ENCODE measurements around the gene KBTBD2.
"Not testable (repeated sequence)": the region's sequence is repeated elsewhere in the genome, so short reads cannot be mapped to it uniquely, and the experiment has no call there.

The KBTBD2 gene

GRCh38 chr7:32892521-32893206 lies 1.1 kb upstream of the KBTBD2 start:
- DNase-seq, result peak; percentile 27

GRCh38 chr7:32891800-32892520 lies 400 bp upstream of the KBTBD2 start:
- DNase-seq, result peak; percentile 92

GRCh38 chr7:32890793-32891042 lies 842 bp downstream of the KBTBD2 start:
- no peak for DNase-seq

GRCh38 chr7:32890010-32890792 lies 1.4 kb downstream of the KBTBD2 start:
- DNase-seq, result no peak

GRCh38 chr7:32888505-32888904 lies 3.1 kb downstream of the KBTBD2 start:
- no peak for DNase-seq

GRCh38 chr7:32887395-32887794 lies 4.2 kb downstream of the KBTBD2 start:
- DNase-seq, result no peak

- DNase-seq, result no peak
Measured at GRCh38 chr7:32881074-32881982, 10.2 kb downstream of the KBTBD2 start.

GRCh38 chr7:32879460-32879859 lies 12.1 kb downstream of the KBTBD2 start:
- DNase-seq, result no peak

- DNase-seq, result not testable (repeated sequence)
Measured at GRCh38 chr7:32878023-32878422, 13.5 kb downstream of the KBTBD2 start.

- DNase-seq, result no peak
Measured at GRCh38 chr7:32872421-32872820, 19.1 kb downstream of the KBTBD2 start.

- no peak for DNase-seq
Measured at GRCh38 chr7:32871624-32872371, 19.8 kb downstream of the KBTBD2 start.

- no peak for DNase-seq
Measured at GRCh38 chr7:32870298-32870697, 21.3 kb downstream of the KBTBD2 start.

GRCh38 chr7:32869716-32870115 lies 21.8 kb downstream of the KBTBD2 start:
- no peak for DNase-seq

- no peak for DNase-seq
Measured at GRCh38 chr7:32868116-32868515, 23.4 kb downstream of the KBTBD2 start.

GRCh38 chr7:32865448-32866030 lies 26.0 kb downstream of the KBTBD2 start:
- no peak for DNase-seq

GRCh38 chr7:32863872-32864271 lies 27.7 kb downstream of the KBTBD2 start:
- not testable (repeated sequence) for DNase-seq

- DNase-seq, result no peak
Measured at GRCh38 chr7:32860090-32860489, 31.5 kb downstream of the KBTBD2 start.

- no peak for DNase-seq
Measured at GRCh38 chr7:32858648-32859047, 32.9 kb downstream of the KBTBD2 start.

- DNase-seq, result not testable (repeated sequence)
Measured at GRCh38 chr7:32857063-32857462, 34.5 kb downstream of the KBTBD2 start.

- not testable (repeated sequence) for DNase-seq
Measured at GRCh38 chr7:32855837-32856775, 35.5 kb downstream of the KBTBD2 start.

- DNase-seq, result not testable (repeated sequence)
Measured at GRCh38 chr7:32850654-32851053, 40.9 kb downstream of the KBTBD2 start.
